HFFc6 (cell line): ENCODE data around the gene GPR162. TPM values are rescaled to one million over a fixed set of nuclear protein-coding genes. Genes with fewer than 3 reads are reported as not detected.

Experiments used
- DNase-seq: peaks from one replicate; pipeline ENCODE4 v3.0.0-alpha.2; 2018
- H3K27ac Mint-ChIP-seq: 2 replicates; pipeline ENCODE4 v1.8.0; 2020; ENCODE audit warnings: mild to moderate bottlenecking, mixed read lengths
- H3K27me3 Mint-ChIP-seq: 2 replicates; pipeline ENCODE4 v1.8.0; 2021; ENCODE audit warnings: mild to moderate bottlenecking, moderate library complexity, mixed read lengths; ENCODE audit not compliant: insufficient read depth
- H3K36me3 Mint-ChIP-seq: 2 replicates; pipeline ENCODE4 v1.8.0; 2021; ENCODE audit warnings: low read depth, mixed read lengths
- H3K4me1 Mint-ChIP-seq: 2 replicates; pipeline ENCODE4 v1.8.0; 2020; ENCODE audit warnings: low read depth, mixed read lengths
- H3K4me3 Mint-ChIP-seq: 2 replicates; pipeline ENCODE4 v1.8.0; 2020; ENCODE audit warnings: mild to moderate bottlenecking, moderate library complexity, mixed read lengths
- H3K9me3 Mint-ChIP-seq: 2 replicates; pipeline ENCODE4 v1.8.0; 2020; ENCODE audit warnings: mild to moderate bottlenecking, mixed read lengths
- CTCF ChIP-seq: fragments of 200-600 bp; sonication (generic); IDR thresholded peaks from 2 replicates; pipeline ENCODE4 v1.5.0; 2021; ENCODE audit warnings: antibody characterized with exemption, mild to moderate bottlenecking
- total RNA-seq, 6 experiments: library from RNA; stranded (reverse); fragmentation: NEBNext Ultra II Directional; extraction: Animal tissue kit (Norgen Biotek cat#: 25700); gene quantifications; 2 replicates in 1 of 6; 3 replicates in 5 of 6; pipeline ENCODE4 v1.2.3, GENCODE V29; 2021

The GPR162 gene
- total RNA-seq, 6 experiments from 2014 or later: 0.78 to 3.1 (median 2.6) TPM

GRCh38 chr12:6830999-6831398 is 9.4 kb downstream of the GPR162 start:
- Mint-ChIP-seq H3K9me3 (no peaks in the 10 kb centered on the region), H3K27ac (no peak overlapping the region), H3K27me3 (peaks cover 2% of the 10 kb centered on the region; the same call in 1 of the 2 replicates), H3K36me3 (peaks cover 17% of the 10 kb centered on the region; the same call in 1 of the 2 replicates), H3K4me3 (peak overlapping the region; percentile 22), H3K4me1 (peaks cover 40% of the 10 kb centered on the region)
- no peak for DNase-seq
- TF ChIP-seq CTCF: no peak

GRCh38 chr12:6831450-6831995 is 9.9 kb downstream of the GPR162 start:
- TF ChIP-seq CTCF: no peak
- Mint-ChIP-seq H3K4me1 (peaks cover 40% of the 10 kb centered on the region), H3K27me3 (peaks cover 2% of the 10 kb centered on the region; the same call in 1 of the 2 replicates), H3K9me3 (no peaks in the 10 kb centered on the region), H3K36me3 (peaks cover 17% of the 10 kb centered on the region; the same call in 1 of the 2 replicates), H3K4me3 (no peak overlapping the region), H3K27ac (no peak overlapping the region)
- no peak for DNase-seq

DNA sequence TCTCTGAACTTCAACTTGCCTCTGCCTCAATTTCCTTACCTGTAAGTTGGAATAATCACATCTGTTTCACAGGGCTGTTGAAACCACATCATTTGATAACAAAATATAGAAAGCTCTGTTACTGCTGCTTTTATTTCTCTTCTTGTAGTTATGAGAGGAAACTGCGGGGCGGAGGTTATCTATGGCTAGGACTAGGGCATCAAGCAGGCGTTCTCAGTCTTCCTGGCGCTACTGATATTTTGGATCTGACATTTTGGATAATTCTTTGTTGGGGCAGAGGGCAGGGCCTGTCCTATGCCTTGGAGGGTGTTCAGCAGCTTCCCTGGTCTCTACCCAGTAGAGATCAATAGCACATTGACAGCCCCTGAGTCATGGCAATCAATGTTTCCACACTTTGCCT is 10.5 kb downstream of the GPR162 start:
- Mint-ChIP-seq H3K4me3 (no peak overlapping the region), H3K27ac (no peak overlapping the region), H3K4me1 (peaks cover 38% of the 10 kb centered on the region), H3K9me3 (no peaks in the 10 kb centered on the region), H3K36me3 (peaks cover 17% of the 10 kb centered on the region; the same call in 1 of the 2 replicates), H3K27me3 (peaks cover 2% of the 10 kb centered on the region; the same call in 1 of the 2 replicates)
- DNase-seq: no peak
- TF ChIP-seq CTCF: no peak

GRCh38 chr12:6833189-6833890 is 11.7 kb downstream of the GPR162 start:
- no peaks in the 10 kb centered on the region for H3K9me3 Mint-ChIP-seq
- H3K27ac Mint-ChIP-seq: no peak overlapping the region; the same call in 1 of the 2 replicates
- peaks cover 2% of the 10 kb centered on the region; the same call in 1 of the 2 replicates for H3K27me3 Mint-ChIP-seq
- no peak overlapping the region for H3K4me3 Mint-ChIP-seq
- peaks cover 26% of the 10 kb centered on the region for H3K4me1 Mint-ChIP-seq
- peaks cover 23% of the 10 kb centered on the region; the same call in 1 of the 2 replicates for H3K36me3 Mint-ChIP-seq
- no peak for DNase-seq
- TF ChIP-seq CTCF: no peak

DNA sequence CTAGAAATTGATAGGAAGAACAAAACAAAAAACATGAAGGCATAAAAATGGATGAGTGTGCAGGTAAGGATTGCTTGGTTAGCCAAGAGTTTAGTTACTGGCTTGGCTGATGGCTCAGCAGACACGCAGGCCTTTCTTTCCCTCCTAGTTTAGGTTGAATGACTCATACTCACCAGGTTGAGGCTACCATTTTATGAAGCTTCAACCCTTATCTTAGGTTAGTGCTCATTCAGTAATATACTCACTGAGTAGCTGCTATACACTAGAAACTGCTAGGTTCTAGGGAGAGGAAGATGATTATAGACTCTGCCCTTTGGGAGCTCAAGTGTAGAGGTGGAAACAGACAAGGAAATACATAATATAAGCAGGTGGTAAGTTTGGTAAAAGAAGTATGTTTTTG is 12.6 kb downstream of the GPR162 start:
- DNase-seq: no peak
- Mint-ChIP-seq H3K9me3 (no peaks in the 10 kb centered on the region), H3K27ac (no peak overlapping the region), H3K36me3 (peaks cover 23% of the 10 kb centered on the region; the same call in 1 of the 2 replicates), H3K4me3 (no peak overlapping the region), H3K4me1 (peaks cover 26% of the 10 kb centered on the region), H3K27me3 (no peaks in the 10 kb centered on the region; the same call in 1 of the 2 replicates)
- no peak for TF ChIP-seq CTCF
